CD4-positive, alpha-beta T cell treated with Interleukin-21 for 1 hour (primary cell): Measurements from ENCODE around the gene ESM1.

Experiments
- DNase-seq: peaks from one replicate; pipeline ENCODE4 v3.0.0-alpha.2; 2020

The ESM1 gene

DNA sequence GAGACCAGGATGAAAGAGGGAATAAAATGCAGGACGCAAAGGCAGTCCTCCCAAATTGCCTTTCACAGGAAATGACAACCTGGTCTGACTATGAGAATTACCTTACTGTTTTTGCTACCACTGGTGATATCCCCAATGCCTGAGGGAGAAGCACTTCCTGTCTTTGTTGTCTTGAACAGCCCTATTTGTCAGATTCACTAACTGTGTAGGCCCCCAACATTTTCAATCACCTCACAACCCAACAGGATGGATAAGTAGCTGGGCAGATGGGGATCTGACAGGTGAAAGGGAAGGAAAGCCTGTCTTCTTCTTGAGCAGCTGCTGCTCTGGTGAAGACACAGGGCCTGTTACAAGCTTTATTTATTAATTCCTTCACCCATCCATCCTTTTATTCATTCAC lies 9.7 kb downstream of the ESM1 start:
- DNase-seq = no peak

GRCh38 chr5:54969856-54970828 lies 15.3 kb downstream of the ESM1 start:
- no peak for DNase-seq

DNA sequence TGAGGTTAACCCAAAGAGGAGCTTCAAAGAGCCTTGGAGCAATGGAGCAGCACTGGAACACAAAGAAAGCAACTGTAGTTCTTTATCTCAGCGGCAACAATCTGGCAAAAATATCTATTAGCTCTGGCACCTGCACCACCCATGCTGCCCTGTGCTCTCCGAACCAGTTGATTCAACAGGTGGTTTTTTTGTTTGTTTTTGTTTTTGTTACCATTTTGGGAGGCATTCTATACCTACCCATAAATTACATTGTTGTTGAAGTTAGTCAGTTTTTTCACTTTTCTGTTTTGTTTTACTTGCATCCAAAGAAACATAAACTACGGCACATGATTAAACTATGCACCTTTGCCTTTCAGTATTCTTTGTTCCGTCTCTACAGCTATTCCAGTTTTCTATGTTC lies 16.2 kb downstream of the ESM1 start:
- no peak for DNase-seq

- DNase-seq = no peak
Measured at GRCh38 chr5:54965806-54966205, 19.6 kb downstream of the ESM1 start.

- no peak for DNase-seq
Measured at GRCh38 chr5:54964405-54964804, 21.0 kb downstream of the ESM1 start.

DNA sequence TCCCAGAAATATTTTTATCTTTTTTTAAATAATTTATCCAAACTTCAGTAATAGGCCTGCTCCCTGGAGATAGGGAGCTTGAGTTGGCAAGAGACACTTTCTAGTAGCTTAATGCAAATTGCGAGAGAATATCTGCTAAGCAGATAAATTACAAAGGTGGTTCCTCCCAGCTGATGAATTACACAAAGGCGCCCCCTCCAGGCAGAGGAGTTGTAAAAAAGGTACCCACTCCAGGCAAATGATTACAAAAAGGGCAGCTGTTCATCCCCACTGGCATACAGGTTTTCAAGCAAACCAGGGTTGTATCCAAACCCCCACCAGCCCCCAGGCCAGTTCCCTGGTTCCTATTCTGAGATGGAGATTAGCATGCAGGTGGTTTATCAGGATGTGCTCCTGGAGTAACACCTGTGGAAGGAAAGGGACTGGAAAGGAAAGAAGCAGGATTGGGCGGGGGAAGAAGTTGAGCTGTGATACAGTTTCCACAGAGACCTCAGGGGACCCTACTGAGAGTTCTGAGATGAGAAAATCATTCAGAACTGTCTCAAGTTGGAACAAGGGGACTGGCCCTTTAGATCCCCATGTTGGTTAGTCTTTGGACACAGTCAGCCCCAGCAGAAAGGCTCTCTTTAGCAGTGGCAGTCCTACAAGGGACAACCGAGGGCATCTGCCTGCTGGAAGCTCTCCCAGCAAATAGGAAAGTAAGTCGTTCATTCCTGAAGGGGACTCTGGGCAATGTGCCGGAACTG lies 25.5 kb downstream of the ESM1 start:
- DNase-seq = peak; percentile 21

DNA sequence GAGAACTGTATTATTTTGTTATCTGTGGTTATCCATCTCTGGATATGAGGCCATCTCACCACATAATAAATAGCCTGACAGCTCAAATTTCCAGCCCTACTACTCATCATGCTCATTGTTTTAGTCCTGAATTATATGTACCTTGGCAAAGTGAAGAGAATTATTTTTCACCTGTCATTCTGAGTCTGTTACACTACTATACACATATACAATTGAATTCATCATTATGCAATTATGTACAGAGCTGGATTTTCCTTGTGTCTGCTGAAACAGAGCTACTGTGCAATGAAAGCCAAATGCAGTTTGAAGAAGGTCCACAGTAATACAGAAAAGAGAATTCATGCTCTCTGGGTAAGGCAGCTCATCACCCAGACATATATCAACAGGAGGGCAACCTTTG lies 28.5 kb downstream of the ESM1 start:
- no peak for DNase-seq

DNA sequence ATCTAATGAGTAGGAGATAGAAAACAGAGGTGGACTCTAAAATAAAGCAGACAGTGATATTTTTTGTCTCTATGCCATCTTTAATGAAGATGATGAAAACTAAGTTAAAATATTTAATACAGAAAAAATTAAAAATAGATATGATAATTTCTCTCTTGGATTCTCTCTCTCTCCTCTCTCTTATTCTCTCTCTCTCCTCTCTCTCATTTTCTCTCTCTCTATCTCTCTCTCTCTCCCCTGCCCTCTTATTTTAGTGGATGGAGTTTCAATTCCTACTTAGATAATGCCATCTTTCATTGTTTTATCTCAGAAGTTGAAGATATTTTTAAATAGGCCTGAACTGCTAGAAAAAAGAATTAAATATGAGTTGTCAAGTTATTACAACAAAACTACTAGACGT lies 38.2 kb downstream of the ESM1 start:
- DNase-seq = no peak

DNA sequence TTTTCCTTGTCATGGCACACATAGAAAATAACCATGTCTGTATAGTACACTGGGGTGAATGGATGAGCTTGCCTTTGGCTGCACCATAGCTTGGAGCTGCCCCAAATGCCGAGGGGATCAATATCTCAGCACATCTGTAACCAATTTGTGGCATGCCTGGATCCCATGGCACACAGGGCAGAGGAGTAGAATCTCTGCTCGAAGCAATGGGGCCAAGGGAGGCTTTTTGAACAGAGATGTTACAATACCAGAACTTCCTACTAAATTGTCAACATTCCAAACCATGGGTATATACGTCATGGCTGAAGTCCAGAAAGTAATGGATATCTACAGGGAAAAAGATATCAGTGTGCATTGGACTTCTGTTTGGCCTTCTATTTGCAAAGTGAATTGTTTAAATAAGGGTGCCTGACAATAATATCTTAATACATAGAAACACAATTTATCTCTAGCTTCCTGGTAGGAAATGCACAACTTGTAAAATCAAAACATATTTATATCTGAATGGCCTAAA lies 39.0 kb downstream of the ESM1 start:
- no peak for DNase-seq

DNA sequence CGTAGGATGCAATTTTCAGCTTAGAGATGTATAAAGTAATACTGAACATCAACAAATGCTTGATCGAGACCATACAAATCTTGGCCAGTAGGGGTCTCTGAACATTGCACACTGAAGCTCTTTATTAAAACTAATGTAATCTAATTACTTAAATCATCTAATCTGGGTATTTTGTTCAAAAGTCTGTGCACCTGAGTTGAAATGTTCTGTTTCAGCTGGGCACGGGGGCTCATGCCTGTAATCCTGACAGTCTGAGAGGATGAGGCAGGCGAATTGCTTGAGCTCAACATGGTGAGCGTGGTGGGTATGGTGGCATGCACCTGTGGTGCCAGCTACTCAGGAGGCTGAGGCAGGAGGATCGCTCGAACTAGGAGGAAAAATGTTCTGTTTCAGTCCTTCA lies 41.0 kb downstream of the ESM1 start:
- peak; percentile 68 for DNase-seq

- DNase-seq = no peak
Measured at GRCh38 chr5:54942064-54942778, 43.2 kb downstream of the ESM1 start.

DNA sequence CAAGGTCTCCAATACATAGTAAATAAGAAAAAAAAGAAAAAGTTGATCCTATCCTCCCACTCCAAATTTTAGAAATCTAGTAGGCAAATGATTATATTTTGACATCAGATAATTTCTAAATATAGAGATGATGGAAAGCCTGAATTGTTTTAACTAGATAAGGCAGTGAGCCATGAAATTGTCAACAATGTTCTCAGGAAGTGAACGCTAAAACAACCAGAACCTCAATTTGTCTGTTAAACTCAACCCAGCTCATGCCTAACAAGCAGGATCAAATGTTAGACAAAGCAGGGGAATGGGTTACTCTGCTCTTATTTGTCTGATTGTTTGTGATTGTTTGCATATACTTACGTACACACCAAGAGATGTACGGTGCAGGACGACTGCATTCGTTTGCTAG lies 49.2 kb downstream of the ESM1 start:
- no peak for DNase-seq

GRCh38 chr5:54932789-54933188 lies 52.6 kb downstream of the ESM1 start:
- no peak for DNase-seq

GRCh38 chr5:54930736-54931135 lies 54.7 kb downstream of the ESM1 start:
- DNase-seq = no peak
